Mucosa of descending colon (tissue), 3 donors: ENCODE data around the gene NEK4. TPM values are rescaled to one million over a fixed set of nuclear protein-coding genes. Genes with fewer than 3 reads are reported as not detected.

ENCODE experiments used
- ATAC-seq: fragments of 200-7000 bp; cut with Tn5 transposase; one replicate; pipeline ENCODE4 v1.9.1; 2020; ENCODE audit warnings: mild to moderate bottlenecking, moderate library complexity
- DNase-seq, 3 donors: peaks; one replicate each; pipeline ENCODE4 v3.0.0-alpha.2; 2020
- H3K36me3 ChIP-seq: fragments of 200-600 bp; one replicate; pipeline ENCODE4 v1.8.0; 2021; ENCODE audit warnings: low read depth, mild to moderate bottlenecking
- H3K4me1 ChIP-seq: fragments of 200-600 bp; one replicate; pipeline ENCODE4 v1.8.0; 2021; ENCODE audit warnings: low read depth, mild to moderate bottlenecking
- H3K4me3 ChIP-seq: fragments of 200-600 bp; one replicate; pipeline ENCODE4 v1.8.0; 2021; ENCODE audit warnings: mild to moderate bottlenecking
- H3K9me3 ChIP-seq: fragments of 200-600 bp; one replicate; pipeline ENCODE4 v1.8.0; 2021; ENCODE audit warnings: mild to moderate bottlenecking
- CTCF ChIP-seq: fragments of 200-600 bp; IDR thresholded peaks from one replicate; pipeline ENCODE4 v1.8.0; 2022; ENCODE audit warnings: antibody characterized with exemption, mild to moderate bottlenecking
- intact Hi-C, 2 donors: fragments of 100-400 bp; cut with DNase I in 1 of 2; cut with micrococcal nuclease in 1 of 2; formaldehyde crosslinking; loops; one replicate each; pipeline versions ENCODE4 v1.11.0 to v1.11.1; 2022; cut with DNase I, micrococcal nuclease
- total RNA-seq, 3 donors: library from RNA; stranded (reverse); fragmentation: NEBNext Ultra II Directional in 2 of 3; extraction: Animal tissue kit (Norgen Biotek cat#: 25700) in 2 of 3; gene quantifications; one replicate each; pipeline versions ENCODE4 v1.2.1 to v1.2.4, GENCODE V29; 2021 to 2023
- donor health status: DM: no; HTN: no; CAD: no; lungs with moderate emphysema.
- donor health status: DM: no; HTN: no; CAD: no.
- donor health status: DM: no; HTN: yes; CAD: no.

Gene NEK4
- total RNA-seq, 3 donors from 2014 or later = 19.9 to 33.9 (median 20.2) TPM

GRCh38 chr3:52683611-52684010 is 87.1 kb downstream of the NEK4 start:
- no peaks in the 10 kb centered on the region for H3K9me3 ChIP-seq
- no peak for ATAC-seq
- H3K4me3 ChIP-seq = no peak overlapping the region
- intact Hi-C loops = no loop called here
- DNase-seq = no peak
- no peak for TF ChIP-seq CTCF
- H3K36me3 ChIP-seq = no peaks in the 10 kb centered on the region
- peaks cover 27% of the 10 kb centered on the region for H3K4me1 ChIP-seq

- no peak for DNase-seq
- peaks cover 6% of the 10 kb centered on the region for H3K36me3 ChIP-seq
- H3K4me3 ChIP-seq = no peak overlapping the region
- ATAC-seq = no peak
- TF ChIP-seq CTCF = no peak
- H3K9me3 ChIP-seq = no peaks in the 10 kb centered on the region
- intact Hi-C loops = no loop called here
- H3K4me1 ChIP-seq = peaks cover 22% of the 10 kb centered on the region
These were observed 88.7 kb downstream of the NEK4 start for GRCh38 chr3:52682016-52682415.

- ATAC-seq = no peak
- peaks cover 6% of the 10 kb centered on the region for H3K36me3 ChIP-seq
- TF ChIP-seq CTCF = no peak
- no peak for DNase-seq
- intact Hi-C loops = no loop called here
- no peak overlapping the region for H3K4me3 ChIP-seq
- no peaks in the 10 kb centered on the region for H3K9me3 ChIP-seq
- peaks cover 18% of the 10 kb centered on the region for H3K4me1 ChIP-seq
These were observed 89.1 kb downstream of the NEK4 start for GRCh38 chr3:52681596-52681995.

- DNase-seq (no peak), ATAC-seq (peak; percentile 29)
- Histone ChIP-seq H3K4me1 (peaks cover 12% of the 10 kb centered on the region), H3K4me3 (no peak overlapping the region), H3K9me3 (no peaks in the 10 kb centered on the region), H3K36me3 (peaks cover 6% of the 10 kb centered on the region)
- no peak for TF ChIP-seq CTCF
- intact Hi-C loops = no loop called here
These were observed 90.9 kb downstream of the NEK4 start for GRCh38 chr3:52679811-52680210.

GRCh38 chr3:52679199-52679538 is 91.6 kb downstream of the NEK4 start:
- H3K36me3 ChIP-seq = peaks cover 6% of the 10 kb centered on the region
- intact Hi-C loops = no loop called here
- no peak for TF ChIP-seq CTCF
- no peak for ATAC-seq
- no peak overlapping the region for H3K4me3 ChIP-seq
- peaks cover 6% of the 10 kb centered on the region for H3K4me1 ChIP-seq
- H3K9me3 ChIP-seq = no peaks in the 10 kb centered on the region
- DNase-seq = no peak
